NCI-H774 (cell line): ENCODE results near the gene RMI2.

Source experiments
- DNase-seq: peaks from one replicate; lab custom pipeline; 2025; lab: John Stamatoyannopoulos, UW

RMI2 gene

GRCh38 chr16:11399261-11399831 is 54.1 kb downstream of the RMI2 start:
- DNase-seq: no peak

GRCh38 chr16:11400076-11400475 is 54.8 kb downstream of the RMI2 start:
- no peak for DNase-seq
